HG02642 (cell line): Measurements from ENCODE around the gene BAZ2B.
"Not testable (repeated sequence)": the region's sequence is repeated elsewhere in the genome, so short reads cannot be mapped to it uniquely, and the experiment has no call there.

Experiments
- ATAC-seq: cut with Tn5 transposase; IDR thresholded peaks from one replicate; pipeline ENCODE4 v1.9.1; 2021; ENCODE audit warnings: mild to moderate bottlenecking; ENCODE audit not compliant: unreplicated experiment, poor library complexity

Gene BAZ2B, protein sequence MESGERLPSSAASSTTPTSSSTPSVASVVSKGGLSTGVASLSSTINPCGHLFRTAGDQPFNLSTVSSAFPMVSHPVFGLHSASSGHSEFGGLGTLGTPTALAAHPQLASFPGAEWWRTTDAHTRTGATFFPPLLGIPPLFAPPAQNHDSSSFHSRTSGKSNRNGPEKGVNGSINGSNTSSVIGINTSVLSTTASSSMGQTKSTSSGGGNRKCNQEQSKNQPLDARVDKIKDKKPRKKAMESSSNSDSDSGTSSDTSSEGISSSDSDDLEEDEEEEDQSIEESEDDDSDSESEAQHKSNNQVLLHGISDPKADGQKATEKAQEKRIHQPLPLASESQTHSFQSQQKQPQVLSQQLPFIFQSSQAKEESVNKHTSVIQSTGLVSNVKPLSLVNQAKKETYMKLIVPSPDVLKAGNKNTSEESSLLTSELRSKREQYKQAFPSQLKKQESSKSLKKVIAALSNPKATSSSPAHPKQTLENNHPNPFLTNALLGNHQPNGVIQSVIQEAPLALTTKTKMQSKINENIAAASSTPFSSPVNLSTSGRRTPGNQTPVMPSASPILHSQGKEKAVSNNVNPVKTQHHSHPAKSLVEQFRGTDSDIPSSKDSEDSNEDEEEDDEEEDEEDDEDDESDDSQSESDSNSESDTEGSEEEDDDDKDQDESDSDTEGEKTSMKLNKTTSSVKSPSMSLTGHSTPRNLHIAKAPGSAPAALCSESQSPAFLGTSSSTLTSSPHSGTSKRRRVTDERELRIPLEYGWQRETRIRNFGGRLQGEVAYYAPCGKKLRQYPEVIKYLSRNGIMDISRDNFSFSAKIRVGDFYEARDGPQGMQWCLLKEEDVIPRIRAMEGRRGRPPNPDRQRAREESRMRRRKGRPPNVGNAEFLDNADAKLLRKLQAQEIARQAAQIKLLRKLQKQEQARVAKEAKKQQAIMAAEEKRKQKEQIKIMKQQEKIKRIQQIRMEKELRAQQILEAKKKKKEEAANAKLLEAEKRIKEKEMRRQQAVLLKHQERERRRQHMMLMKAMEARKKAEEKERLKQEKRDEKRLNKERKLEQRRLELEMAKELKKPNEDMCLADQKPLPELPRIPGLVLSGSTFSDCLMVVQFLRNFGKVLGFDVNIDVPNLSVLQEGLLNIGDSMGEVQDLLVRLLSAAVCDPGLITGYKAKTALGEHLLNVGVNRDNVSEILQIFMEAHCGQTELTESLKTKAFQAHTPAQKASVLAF (N-terminal part only)

DNA sequence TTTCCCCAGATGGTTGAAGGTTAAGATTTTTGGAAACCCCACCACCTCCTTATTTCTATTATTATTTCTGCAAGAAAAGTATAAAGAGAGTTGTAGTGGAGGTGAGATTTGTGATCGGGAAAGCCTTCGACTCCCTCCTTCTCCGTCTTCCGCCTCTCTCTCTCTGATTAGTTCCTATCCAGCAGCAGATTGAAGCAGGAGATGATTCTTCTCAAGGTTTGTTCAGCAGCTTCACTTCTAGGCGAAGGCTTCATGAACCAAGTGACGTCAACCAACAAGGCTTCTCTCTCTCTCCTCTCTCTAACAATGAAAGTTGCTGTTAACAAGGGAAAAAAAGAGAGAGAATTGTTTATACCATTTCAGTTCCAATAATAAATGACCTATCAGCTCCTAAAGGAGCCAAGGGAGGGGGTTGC is at the start of gene BAZ2B:
Gene BAZ2B, minus strand, starts transcription at position 263 of the 416 bp plus-strand sequence. CDS start 137,829 bp downstream, outside the sequence.
- ATAC-seq, result peak; percentile 36

DNA sequence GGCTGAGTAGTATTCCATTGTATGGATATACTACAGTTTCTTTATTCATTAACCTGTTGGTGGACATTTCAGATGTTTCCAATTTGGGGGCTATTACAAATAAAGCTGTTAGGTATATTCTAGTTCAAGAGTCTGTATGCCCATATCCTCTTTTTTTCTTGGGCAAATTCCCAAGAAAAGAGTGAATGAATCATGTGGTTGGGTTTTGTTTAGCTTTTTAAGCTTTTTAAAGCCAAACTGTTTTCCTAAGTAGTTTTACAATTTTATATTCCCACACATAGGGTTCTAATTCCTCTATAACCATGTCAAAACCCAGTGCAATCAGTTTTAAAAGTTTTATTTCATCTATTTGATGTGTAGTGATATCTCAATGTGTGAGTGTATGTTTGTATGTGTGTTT is 44.9 kb upstream of the BAZ2B start:
- no peak for ATAC-seq

DNA sequence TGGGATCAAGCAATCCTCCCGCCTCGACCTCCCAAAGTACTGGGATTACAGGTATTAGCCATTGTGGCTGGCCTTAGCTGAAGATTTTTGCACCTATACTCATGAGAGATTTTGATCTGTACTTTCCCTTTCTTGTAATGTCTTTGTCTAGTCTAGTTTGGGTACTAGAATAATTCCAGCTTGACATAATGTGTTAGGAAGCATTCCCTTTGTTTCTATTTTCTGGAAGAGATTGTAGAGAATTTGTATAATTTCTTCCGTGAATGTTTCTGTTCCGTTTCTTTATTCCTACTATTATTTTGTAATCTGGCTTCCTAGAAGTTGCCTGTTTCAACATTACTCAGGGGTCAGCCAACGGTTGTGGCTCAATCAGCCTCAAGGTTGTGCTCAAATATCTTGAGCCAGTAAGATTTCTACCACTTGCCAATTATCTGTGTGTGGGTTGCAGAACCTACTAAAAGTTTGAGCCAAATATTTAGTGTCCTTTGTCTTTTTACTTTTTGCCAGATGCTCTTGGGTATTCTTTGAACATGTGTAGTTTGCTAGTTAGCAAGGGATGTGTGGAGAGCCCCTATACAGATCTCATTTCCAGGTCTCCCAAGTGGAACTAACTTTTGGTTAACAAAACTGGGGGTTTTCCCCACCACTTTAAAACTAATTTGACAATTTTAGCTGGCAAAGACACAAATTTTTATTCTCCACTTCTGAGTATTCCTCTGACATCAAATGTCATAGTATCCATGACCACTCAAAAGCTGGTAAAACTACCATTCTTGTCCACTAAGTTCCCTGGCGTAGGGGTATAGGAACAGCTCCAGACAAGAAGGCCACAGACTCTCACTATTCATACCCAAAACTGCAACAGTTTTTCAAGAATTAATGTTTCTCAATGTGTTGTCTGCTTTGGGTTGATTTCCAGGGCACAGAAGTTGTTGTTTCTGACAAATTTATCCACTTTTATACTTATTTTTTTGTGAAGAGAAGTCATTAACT is 42.8 kb upstream of the BAZ2B start:
- no peak for ATAC-seq

DNA sequence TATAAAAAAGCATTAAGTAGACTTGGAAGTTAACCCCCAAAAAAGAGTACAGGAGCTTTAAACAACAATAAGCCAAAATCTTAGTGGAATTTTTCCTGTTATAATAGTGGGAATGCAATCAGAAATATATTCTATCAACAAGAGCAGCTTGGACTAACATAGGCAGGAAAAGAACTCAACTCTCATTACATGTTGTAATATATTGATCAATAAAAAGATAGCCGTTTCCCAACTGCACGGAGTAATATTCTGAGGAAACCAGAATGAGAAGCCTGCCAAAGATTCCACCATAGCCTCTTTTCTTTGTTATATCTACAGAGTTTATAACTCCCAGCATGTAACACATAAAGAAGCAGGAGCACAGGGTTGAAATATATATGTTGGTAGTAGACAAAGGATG is 37.6 kb upstream of the BAZ2B start:
- ATAC-seq, result no peak

DNA sequence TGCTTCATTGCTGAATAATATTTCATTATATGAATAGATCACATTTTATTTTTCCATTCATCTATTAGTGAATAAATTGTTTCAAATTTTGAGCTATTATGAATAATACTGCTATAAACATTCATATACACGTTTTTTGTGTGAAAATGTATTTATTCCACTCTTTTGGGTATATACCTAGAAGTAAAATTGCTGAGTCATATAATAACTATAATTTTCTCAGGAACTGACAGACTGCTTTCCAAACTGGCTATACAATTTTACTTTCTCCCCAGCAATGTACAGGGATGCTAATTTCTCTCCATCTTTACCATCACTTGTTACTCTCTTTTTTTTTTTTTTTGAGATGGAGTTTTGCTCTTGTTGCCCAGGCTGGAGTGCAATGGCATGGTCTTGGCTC is 35.5 kb upstream of the BAZ2B start:
- ATAC-seq, result no peak

DNA sequence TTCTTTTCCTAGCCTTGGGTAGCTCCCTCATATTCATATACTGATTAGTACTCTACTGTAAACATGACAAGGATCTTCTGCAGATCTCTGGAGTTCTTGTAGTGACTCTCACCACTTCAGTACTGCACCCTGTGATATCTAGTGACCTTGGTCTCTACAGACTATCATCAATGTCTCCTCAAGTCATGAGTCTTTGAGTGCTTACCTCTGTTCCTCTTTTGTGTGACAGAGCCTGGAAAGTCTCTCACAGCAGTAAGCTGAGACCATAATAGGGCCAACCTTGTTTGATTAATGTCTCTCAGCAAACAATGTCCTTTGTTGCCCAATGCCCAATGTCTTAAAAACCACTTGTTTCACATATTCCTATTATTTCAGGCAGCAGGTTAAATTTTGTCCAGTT is 34.2 kb upstream of the BAZ2B start:
- ATAC-seq, result no peak

DNA sequence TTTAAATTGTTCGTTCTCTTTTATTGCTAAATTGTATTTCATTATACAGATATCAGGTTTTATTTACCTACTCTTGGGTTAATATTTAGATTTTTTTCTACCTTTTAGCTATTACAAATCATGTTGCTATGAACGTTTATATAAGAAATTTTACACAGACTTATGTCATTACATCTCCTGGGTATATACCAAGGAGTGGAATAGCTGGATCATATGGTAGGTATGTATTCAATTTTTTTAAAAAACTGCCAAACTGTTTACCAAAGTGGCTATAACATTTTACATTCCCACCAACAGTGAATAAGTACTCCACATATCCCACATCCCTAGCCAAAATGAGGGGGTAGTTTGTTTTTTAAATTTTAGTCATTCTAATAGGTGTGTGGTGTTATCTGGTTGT is 32.3 kb upstream of the BAZ2B start:
- ATAC-seq, result no peak

DNA sequence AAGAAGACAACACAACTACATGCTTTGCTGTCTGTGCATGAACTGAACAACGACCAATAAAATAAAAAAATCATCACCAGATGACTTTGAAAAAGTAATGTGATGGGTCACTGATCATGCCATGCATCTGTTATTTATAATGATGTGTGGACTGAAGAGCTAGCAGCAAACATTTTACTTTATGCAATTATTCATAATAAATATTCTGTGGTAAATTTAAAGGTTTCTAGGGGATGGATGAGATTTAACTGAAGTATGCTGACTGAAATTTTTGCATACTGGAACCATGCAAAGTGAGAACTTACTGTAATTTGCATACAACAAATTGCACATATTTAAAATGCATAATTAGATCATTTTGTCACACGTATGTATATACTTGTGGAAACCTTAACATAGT is 31.3 kb upstream of the BAZ2B start:
- no peak for ATAC-seq

DNA sequence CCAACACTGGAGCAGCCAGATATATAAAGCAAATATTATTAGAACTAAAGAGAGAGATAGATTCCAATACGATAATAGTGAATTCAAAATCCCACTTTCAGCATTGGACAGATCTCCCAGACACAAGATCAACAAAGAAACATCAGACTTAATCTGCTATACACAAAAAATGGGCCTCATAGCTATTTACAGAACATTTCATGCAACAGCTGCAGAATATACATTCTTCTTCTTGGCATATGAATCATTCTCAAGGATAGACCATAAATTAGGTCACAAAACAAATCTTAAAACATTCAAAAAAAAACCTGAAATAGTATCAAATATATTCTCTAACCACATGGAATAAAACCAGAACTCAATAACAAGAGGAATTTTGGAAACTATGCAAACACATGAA is 23.8 kb upstream of the BAZ2B start:
- no peak for ATAC-seq

DNA sequence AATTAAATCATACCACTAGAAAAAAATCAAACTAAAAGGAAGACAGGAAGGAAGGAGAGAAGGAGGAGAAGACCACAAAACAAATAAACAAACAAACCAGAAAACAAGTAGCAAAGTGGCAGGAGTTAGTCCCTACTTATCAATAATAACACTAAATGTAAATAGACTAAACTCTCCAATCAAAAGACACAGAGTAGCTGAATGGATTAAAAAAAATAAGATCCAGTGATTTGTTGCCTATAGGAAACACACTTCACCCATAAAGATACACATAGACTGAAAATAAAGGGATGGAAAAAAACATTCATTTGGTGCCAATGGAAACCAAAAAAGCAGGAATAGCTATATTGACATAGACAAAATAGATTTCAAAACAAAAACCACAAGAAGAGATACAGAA is 23.4 kb upstream of the BAZ2B start:
- ATAC-seq, result no peak

DNA sequence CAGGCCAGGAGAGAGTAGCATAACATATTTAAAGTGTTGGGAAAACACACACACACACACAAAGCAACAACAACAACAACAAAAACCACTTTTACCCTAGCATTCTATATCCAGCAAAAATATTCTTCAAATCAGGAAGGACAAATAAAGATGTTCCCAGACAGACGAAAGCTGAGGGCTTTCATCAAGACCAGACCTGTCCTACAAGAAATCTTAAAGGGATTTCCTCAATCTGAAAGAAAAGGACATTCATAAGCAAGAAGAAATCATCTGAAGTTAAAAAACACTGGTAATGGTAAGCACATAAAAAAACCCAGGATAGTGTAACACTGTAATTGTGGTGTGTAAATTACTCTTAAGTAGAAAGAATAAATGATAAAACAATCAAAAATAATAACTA is 22.7 kb upstream of the BAZ2B start:
- no peak for ATAC-seq

DNA sequence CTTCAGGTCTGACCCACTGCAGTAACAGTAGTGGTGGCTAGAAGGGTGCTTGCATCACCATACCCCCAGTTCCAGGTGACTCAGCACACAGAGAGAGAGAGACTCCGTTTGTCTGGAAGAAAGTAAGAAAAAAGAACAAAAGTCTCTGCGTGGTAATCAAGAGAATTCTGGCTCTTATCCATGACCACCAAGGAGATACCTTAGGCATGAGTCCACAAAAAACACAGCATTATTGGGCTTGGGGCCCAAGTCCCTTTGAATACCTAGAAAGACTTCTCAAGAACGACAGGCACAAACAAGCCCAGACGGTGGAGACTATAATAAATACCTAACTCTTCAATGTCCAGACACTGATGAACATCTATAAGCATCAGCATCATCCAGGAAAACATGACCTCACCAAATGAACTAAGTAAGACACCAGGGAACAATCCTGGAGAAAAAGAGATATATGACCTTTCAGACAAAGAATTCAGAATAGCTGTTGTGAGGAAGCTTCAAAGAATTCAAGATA is 21.7 kb upstream of the BAZ2B start:
- ATAC-seq, result no peak

DNA sequence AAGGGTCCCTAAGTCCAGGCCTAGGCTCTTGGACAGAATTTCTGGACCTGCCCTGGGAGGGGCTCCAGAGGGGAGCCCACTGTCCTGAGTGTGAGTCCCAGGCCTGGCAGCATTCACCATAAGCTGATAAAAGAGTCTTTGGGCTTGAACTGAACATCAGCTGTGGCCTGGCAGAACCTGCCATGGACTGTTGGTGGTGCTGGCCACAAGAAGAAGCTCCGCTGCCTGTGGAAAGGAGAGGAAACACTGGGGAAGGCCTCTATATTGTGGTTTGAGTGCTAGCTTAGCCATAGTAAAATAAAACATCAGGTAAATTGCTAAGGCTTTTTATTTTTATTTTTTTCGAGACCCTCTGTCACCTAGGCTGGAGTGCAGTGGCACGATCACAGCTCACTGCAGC is 20.9 kb upstream of the BAZ2B start:
- no peak for ATAC-seq

DNA sequence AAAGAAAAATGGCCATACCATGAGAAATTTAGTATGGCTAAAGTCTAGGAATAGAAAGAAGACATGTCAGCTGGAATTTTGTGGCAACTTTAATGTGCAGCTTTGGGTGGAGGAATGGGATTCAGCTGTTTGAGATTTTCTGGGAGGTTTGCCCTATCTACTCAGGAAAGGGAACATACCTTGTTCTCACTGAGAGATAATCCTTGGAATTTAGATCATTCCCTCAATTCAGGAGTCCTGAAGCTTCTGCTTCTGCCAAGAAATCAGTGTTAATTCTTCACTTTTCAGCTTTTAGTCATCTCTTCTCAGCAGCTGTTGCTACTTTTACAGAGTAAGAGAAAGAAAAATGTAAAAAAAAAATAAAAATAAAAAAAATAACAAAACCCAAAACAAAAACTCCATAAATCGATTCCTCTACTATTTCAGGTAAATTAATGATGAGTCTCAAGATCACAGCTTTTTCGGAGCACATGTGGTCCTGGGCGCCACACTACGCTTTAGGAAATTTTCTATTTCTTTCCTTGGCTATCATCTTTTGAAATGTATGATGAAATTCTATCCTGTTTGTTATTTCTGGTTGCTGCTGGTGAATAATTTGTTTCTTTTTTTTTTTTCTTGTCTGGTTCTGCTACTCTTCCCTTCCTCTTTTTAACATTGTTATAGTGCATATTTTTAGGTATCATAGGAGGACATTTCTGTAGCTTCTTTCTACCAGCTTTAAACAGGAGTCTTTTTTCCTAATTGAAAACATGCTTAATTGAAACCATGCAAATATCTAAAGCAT is 18.9 kb upstream of the BAZ2B start:
- no peak for ATAC-seq

DNA sequence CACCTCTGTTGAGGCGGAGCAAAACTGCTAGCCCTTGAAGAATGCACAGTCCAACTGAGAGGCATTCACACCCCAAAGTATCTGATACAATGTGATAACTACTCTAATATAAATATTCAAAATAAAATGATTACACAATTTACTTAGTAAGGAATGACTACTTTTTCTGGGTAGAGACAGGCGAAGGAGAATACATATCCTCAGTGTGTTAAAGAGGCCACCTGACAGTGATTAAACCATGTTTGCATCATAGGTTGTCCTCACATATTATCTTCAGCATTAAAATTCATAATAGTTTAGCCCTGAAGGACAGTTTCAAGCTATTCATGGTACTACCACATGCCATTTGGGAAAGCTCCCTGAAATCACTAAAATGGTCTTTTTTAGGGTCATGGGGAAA is 16.9 kb upstream of the BAZ2B start:
- ATAC-seq, result no peak

DNA sequence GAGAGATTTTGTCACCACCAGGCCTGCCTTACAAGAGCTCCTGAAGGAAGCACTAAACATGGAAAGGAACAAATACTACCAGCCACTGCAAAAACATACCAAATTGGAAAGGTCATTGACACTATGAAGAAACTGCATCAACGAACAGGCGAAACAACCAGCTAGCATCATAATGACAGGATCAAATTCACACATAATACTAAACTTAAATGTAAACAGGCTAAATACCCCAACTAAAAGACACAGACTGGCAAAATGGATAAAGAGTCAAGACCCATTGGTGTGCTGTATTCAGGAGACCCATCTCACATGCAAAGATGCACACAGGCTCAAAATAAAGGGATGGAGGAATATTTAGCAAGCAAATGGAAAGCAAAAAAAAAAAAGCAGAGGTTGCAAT is 9.3 kb upstream of the BAZ2B start:
- ATAC-seq, result not testable (repeated sequence)

DNA sequence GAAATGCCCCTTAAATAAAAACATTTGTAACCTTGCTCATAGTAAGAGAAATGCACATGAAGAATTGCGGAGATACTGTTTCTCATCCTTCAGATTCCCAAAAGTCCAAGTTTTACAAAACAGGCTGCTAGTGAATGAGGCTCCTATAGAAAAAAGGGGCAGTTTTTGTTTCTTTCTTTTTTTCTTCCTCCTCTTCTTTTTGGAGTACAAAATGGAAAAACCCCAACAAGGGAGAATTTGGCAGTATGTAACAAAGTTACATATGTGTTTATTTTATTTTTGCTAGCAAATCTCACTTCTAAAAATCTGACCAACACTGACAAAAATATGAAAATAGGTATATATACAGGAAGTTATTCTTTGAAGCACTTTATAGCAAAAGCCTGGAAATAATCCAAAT is 7.1 kb upstream of the BAZ2B start:
- ATAC-seq, result no peak

DNA sequence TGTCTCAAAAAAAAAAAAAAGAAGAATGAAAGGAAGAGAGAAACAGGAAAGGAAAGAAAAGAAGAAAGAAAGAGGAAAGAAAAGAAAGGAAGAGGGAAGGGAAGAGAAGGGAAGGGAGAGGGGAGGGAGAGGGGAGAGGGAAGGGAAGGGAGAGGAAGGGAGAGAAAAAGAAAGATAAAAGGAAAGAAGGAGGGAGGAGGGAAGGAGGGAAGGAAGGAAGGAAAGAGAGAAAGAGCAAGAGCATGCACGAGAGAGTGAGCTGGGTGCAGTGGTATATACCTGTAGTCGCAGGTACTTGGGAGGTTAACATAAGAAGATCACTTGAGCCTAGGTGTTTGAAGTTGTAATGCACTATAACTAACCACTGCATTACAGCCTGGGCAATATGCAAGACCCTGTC is 6.6 kb upstream of the BAZ2B start:
- ATAC-seq, result no peak

DNA sequence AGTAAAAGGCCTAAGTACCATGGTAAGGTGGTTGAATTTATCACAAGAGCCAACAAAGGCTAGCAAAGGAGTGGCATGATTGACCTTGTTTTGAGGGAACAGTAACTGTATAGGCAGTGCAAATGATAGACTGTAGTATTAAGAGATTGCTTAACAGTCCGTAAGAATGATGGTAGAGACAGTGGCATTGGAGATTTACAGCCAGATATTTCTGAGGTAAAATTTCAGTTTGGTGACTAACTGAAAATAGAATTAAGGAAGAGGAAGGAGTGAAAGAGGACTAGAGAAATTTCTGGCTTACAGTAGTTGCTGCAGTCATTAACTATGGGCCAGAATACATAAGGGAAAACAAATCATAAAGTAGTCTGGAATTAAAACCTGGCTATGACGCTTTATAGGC is 4.4 kb upstream of the BAZ2B start:
- no peak for ATAC-seq
